Ovary (tissue), 9 donors: ENCODE measurements around the gene TMEFF1. TPM values are rescaled to one million over a fixed set of nuclear protein-coding genes. Genes with fewer than 3 reads are reported as not detected.

ENCODE experiments used
- DNase-seq, 5 donors: peaks; one replicate each; pipeline ENCODE4 v3.0.0-alpha.2; 2019 to 2020
- H3K27ac ChIP-seq, 2 donors: fragments of 200-600 bp; one replicate each; pipeline versions ENCODE4 v1.5.1 to v1.8.0; 2019 to 2022
- H3K27me3 ChIP-seq: fragments of 200-600 bp; one replicate; pipeline ENCODE4 v1.8.0; 2022
- H3K36me3 ChIP-seq: fragments of 200-600 bp; sonication (generic); one replicate; pipeline ENCODE4 v1.5.1; 2019
- H3K4me1 ChIP-seq: one replicate; pipeline ENCODE4 v1.8.1; 2013; ENCODE audit warnings: mild to moderate bottlenecking, moderate library complexity; ENCODE audit not compliant: insufficient read depth
- H3K4me3 ChIP-seq: fragments of 200-600 bp; sonication (generic); one replicate; pipeline ENCODE4 v1.5.1; 2017
- H3K9me3 ChIP-seq, 2 donors: fragments of 200-600 bp in 1 of 2; sonication (generic) in 1 of 2; one replicate each; pipeline versions ENCODE4 v1.5.1 to v1.8.1; 2013 to 2019; ENCODE audit warnings: mild to moderate bottlenecking in 1 of 2, moderate library complexity in 1 of 2
- CTCF ChIP-seq, 3 donors: fragments of 450-650 bp in 2 of 3; fragments of 200-600 bp in 1 of 3; IDR thresholded peaks; one replicate each; pipeline versions ENCODE4 v1.5.1 to v1.8.0; 2016 to 2022; ENCODE audit warnings: antibody characterized with exemption in 3 of 3, mild to moderate bottlenecking in 1 of 3
- EP300 ChIP-seq: sonication (generic); formaldehyde crosslinking; IDR thresholded peaks from one replicate; pipeline ENCODE4 v1.6.1; 2017; ENCODE audit warnings: antibody characterized with exemption
- POLR2A ChIP-seq: fragments of 450-650 bp; IDR thresholded peaks from one replicate; pipeline ENCODE4 v1.6.1; 2017; ENCODE audit warnings: antibody characterized with exemption, mild to moderate bottlenecking, moderate library complexity
- WGBS, 3 donors: extraction: QIAGEN DNeasy Blood & Tissue Kit in 1 of 3; methylation state at CpG; one replicate each; pipeline versions ENCODE4 v1.1.5 to v1.1.7; 2013 to 2017; 5-methylcytosine and 5-hydroxymethylcytosine counted together
- intact Hi-C, 4 donors: fragments of 100-400 bp; cut with DNase I; formaldehyde crosslinking; loops; one replicate each; pipeline versions ENCODE4 v1.11.0 to v1.15.1; 2022 to 2023
- polyA plus RNA-seq, 2 donors: library from polyadenylated mRNA; stranded (reverse); fragments of 200-250 nt in 1 of 2; fragments of 350-450 nt in 1 of 2; fragmentation: Illumina TruSeq in 1 of 2; extraction: RNeasy Lipid Tissue Mini Kit (QIAGEN cat#74804) in 1 of 2; gene quantifications; one replicate each; pipeline ENCODE4 v1.2.3, GENCODE V29; 2013 to 2014
- total RNA-seq, 7 donors: library from RNA; depleted of rRNA in 2 of 7; stranded (reverse); fragments of >200 nt in 2 of 7; fragmentation: NEBNext Ultra II Directional in 3 of 7; extraction: Animal tissue kit (Norgen Biotek cat#: 25700) in 3 of 7; gene quantifications; one replicate each; pipeline versions ENCODE4 v1.1.0 to v1.2.4, GENCODE V29; 2016 to 2023
- donor health status: DM: no; HTN: no; CAD: no; lungs with moderate emphysema.
- donor health status: DM: no; HTN: no; CAD: no.
- donor health status: Bipolar disorder and iron deficiency.
- donor health status: DM: yes; HTN: yes; CAD: no.
- donor health status: DM: no; HTN: no; CAD: no.
- donor health status: DM: yes; HTN: yes; CAD: no.

The TMEFF1 gene
- total and polyA plus RNA-seq, 9 donors = 0.10 to 1.2 (median 0.76) TPM; not detected in 2

GRCh38 chr9:100426530-100427365, 46.2 kb upstream of the TMEFF1 start, which contains the start of gene MSANTD3:
Gene MSANTD3, plus strand, starts transcription at chr9:100427143. Its CDS starts 14,796 bp downstream, at chr9:100441939.
- Histone ChIP-seq H3K27ac (peak within 1 kb of the TSS; percentile 75 to 93), H3K27me3 (no peaks in the 10 kb centered on the region), H3K4me3 (peak within 1 kb of the TSS; percentile 73), H3K4me1 (peaks cover 6% of the 10 kb centered on the region), H3K36me3 (no peaks in the 10 kb centered on the region), H3K9me3 (no peaks in the 10 kb centered on the region)
- peak; percentile 52 to 77 (median 68) for DNase-seq
- TF ChIP-seq EP300 = no peak
- peak; percentile 13 for TF ChIP-seq POLR2A
- TF ChIP-seq CTCF (IDR thresholded peaks at IDR 0.05) = peak in 2 of 3 donors; percentile 25 to 52
- 0 to 1% (median 1%) methylated on average over 21 to 80 of the region's 80 CpGs for WGBS, 3 donors
- intact Hi-C loops = no loop called here

GRCh38 chr9:100427366-100428263, 45.3 kb upstream of the TMEFF1 start:
- peak; percentile 44 to 65 (median 61) for DNase-seq
- Histone ChIP-seq H3K4me1 (peaks cover 6% of the 10 kb centered on the region), H3K9me3 (no peaks in the 10 kb centered on the region), H3K27ac (peak overlapping the region; percentile 75 to 93), H3K4me3 (peak overlapping the region; percentile 68), H3K27me3 (no peaks in the 10 kb centered on the region), H3K36me3 (no peaks in the 10 kb centered on the region)
- WGBS, 3 donors = 3 to 8% (median 4%) methylated on average over 19 to 65 of the region's 65 CpGs
- intact Hi-C loops = no loop called here
- TF ChIP-seq POLR2A (no peak), EP300 (no peak), CTCF (IDR thresholded peaks at IDR 0.05) (no peak)

GRCh38 chr9:100428871-100429654, 43.9 kb upstream of the TMEFF1 start:
- Histone ChIP-seq H3K36me3 (no peaks in the 10 kb centered on the region), H3K27ac (no peak overlapping the region)
- DNase-seq = peak in 2 of 5 donors; percentile 23 to 38

More at GRCh38 chr9:100428871-100429654, 43.9 kb upstream of the TMEFF1 start:
- intact Hi-C loops = no loop called here
- 23 to 32% (median 29%) methylated on average over 9 of the region's 9 CpGs for WGBS, 3 donors
- no peak overlapping the region for H3K4me3 ChIP-seq
- H3K9me3 ChIP-seq = no peaks in the 10 kb centered on the region
- no peaks in the 10 kb centered on the region for H3K27me3 ChIP-seq
- H3K4me1 ChIP-seq = peaks cover 6% of the 10 kb centered on the region
- TF ChIP-seq CTCF (IDR thresholded peaks at IDR 0.05) (no peak), POLR2A (no peak), EP300 (no peak)
